DOHH2 (cell line): ENCODE data around the gene ZFHX3.

Experiments used
- EZH2phosphoT487 ChIP-seq: fragments of 200-600 bp; sonication (generic); IDR thresholded peaks from 2 replicates; pipeline ENCODE4 v1.6.1; 2017; ENCODE audit warnings: borderline replicate concordance, mild to moderate bottlenecking, antibody characterized with exemption, low read length, moderate library complexity, mixed read lengths
- TF ChIP-seq, protein P1 (sequence below): fragments of 200-600 bp; sonication (generic); IDR thresholded peaks from one replicate; pipeline ENCODE4 v1.5.1; 2014; ENCODE audit warnings: antibody characterized with exemption, mild to moderate bottlenecking, low read depth, low read length; ENCODE audit not compliant: poor library complexity, severe bottlenecking

DNA sequence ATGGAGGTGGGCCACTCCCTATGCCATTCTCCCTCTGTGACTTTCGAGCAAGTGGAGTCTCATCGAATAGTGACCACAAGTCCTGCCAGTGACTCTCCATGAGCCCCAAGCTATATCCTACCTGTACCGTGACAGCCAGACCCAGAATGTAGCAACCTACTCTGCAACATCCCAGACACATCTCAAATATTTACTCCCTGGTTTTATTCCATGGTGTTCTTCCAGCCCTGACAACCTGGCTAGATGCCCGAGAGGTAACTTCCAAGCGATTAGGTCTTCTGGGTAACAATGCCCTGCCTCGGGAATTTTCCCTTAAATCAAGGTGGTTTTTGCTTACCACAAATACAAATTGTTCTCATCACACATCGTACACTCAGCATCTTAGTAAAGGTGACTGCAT, 211.7 kb downstream of the ZFHX3 start:
- TF ChIP-seq, protein P1, sequence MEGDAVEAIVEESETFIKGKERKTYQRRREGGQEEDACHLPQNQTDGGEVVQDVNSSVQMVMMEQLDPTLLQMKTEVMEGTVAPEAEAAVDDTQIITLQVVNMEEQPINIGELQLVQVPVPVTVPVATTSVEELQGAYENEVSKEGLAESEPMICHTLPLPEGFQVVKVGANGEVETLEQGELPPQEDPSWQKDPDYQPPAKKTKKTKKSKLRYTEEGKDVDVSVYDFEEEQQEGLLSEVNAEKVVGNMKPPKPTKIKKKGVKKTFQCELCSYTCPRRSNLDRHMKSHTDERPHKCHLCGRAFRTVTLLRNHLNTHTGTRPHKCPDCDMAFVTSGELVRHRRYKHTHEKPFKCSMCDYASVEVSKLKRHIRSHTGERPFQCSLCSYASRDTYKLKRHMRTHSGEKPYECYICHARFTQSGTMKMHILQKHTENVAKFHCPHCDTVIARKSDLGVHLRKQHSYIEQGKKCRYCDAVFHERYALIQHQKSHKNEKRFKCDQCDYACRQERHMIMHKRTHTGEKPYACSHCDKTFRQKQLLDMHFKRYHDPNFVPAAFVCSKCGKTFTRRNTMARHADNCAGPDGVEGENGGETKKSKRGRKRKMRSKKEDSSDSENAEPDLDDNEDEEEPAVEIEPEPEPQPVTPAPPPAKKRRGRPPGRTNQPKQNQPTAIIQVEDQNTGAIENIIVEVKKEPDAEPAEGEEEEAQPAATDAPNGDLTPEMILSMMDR: no peak
- TF ChIP-seq EZH2phosphoT487: no peak
